RWPE1 (cell line): ENCODE results near the gene ZNF208.
"Not testable (repeated sequence)": the region's sequence is repeated elsewhere in the genome, so short reads cannot be mapped to it uniquely, and the experiment has no call there.

ENCODE experiments used
- CTCF ChIA-PET: fragments of 350-600 bp; sonication (Branson Sonifier 250); formaldehyde crosslinking; extraction: SDS; loops from one replicate; lab custom pipeline; 2021; lab: Yijun Ruan, JAX
- POLR2A ChIA-PET: fragments of 400-600 bp; formaldehyde crosslinking; extraction: SDS; loops from one replicate; lab custom pipeline; 2020; ENCODE audit warnings: antibody characterized with exemption; ENCODE audit not compliant: low non-redundant PET; lab: Yijun Ruan, JAX
- DNase-seq: peaks from one replicate; pipeline ENCODE4 v3.0.0; 2012; ENCODE audit warnings: low spot score
- H3K27ac ChIP-seq: fragments of 450-650 bp; 2 replicates; pipeline ENCODE4 v1.5.1; 2017
- TF ChIP-seq, protein P1 (sequence below): fragments of 450-650 bp; conservative IDR thresholded peaks from 2 replicates; pipeline ENCODE4 v1.5.1; 2017; ENCODE audit warnings: low read depth, mild to moderate bottlenecking

The ZNF208 gene

GRCh38 chr19:21891086-21891485 is 119.7 kb downstream of the ZNF208 start:
- DNase-seq: no peak
- H3K27ac ChIP-seq: no peak overlapping the region
- TF ChIP-seq, protein P1, sequence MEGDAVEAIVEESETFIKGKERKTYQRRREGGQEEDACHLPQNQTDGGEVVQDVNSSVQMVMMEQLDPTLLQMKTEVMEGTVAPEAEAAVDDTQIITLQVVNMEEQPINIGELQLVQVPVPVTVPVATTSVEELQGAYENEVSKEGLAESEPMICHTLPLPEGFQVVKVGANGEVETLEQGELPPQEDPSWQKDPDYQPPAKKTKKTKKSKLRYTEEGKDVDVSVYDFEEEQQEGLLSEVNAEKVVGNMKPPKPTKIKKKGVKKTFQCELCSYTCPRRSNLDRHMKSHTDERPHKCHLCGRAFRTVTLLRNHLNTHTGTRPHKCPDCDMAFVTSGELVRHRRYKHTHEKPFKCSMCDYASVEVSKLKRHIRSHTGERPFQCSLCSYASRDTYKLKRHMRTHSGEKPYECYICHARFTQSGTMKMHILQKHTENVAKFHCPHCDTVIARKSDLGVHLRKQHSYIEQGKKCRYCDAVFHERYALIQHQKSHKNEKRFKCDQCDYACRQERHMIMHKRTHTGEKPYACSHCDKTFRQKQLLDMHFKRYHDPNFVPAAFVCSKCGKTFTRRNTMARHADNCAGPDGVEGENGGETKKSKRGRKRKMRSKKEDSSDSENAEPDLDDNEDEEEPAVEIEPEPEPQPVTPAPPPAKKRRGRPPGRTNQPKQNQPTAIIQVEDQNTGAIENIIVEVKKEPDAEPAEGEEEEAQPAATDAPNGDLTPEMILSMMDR: no peak
- ChIA-PET POLR2A (no interaction called here), CTCF (no interaction called here)

- DNase-seq, POLR2A ChIA-PET, CTCF ChIA-PET, H3K27ac ChIP-seq: not testable (repeated sequence)
These were observed 120.7 kb downstream of the ZNF208 start for GRCh38 chr19:21890017-21890416.

DNA sequence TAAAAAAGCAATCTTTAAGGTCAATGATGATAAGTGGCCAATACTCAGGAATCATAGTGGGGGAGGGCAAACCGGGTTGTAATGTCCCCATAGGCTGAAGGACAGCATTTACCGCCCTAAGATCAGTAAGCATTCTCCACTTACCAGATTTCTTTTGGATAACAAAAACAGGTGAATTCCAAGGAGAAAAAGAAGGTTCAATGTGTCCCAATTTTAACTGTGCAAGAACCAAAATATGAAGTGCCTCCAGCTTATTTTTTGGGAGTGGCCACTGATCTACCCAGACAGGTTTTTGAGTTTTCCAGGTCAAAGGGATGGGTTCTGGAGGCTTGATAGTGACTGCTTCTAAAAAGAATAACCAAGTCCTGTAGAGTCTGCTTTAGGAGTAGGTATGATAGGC is 125.2 kb downstream of the ZNF208 start:
- CTCF ChIA-PET, H3K27ac ChIP-seq, POLR2A ChIA-PET, DNase-seq: not testable (repeated sequence)

DNA sequence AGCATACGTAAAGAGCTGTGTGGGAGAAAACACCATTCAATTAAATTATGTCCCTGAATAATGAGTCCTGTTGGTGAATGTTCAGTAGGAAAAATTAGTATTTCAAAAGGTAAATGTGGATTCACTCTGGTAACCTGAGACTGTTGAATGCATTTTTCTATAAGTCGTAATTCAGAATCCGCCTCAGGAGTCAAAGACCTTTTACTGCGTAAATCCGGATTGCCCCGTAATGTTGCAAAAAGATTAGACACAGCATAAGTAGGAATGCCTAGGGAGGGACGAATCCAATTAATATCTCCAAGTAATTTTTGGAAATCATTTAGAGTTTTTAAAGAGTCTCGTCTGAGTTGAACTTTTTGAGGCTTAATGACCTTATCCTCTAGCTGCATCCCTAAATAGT is 126.0 kb downstream of the ZNF208 start:
- H3K27ac ChIP-seq, POLR2A ChIA-PET, CTCF ChIA-PET, DNase-seq: not testable (repeated sequence)

DNA sequence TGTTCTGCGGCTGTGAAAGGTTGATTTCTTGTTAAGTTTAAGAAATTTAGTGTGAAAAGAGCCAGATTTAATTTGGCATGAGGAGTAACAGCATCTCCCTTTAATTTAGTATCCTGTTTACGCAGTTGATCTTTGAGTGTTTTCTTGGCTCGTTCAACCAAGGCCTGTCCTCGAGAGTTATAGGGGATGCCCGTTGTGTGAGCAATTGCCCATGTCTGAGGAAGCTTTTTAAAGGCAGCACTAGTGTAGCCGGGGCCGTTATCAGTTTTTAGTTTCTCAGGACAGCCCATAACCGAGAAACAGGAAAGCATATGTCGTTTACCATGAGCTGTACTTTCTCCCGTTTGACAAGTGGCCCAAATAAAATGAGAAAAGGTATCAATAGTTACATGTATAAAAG is 127.2 kb downstream of the ZNF208 start:
- POLR2A ChIA-PET: no interaction called here
- no peak for DNase-seq
- no peak overlapping the region for H3K27ac ChIP-seq
- CTCF ChIA-PET: no interaction called here
- TF ChIP-seq, protein P1: no peak
